HG02642 (cell line): Measurements from ENCODE around the gene C19orf67.
A peak's percentile ranks its signal among the peaks of the same experiment; 100 is the strongest.

Source experiments
- ATAC-seq: cut with Tn5 transposase; IDR thresholded peaks from one replicate; pipeline ENCODE4 v1.9.1; 2021; ENCODE audit warnings: mild to moderate bottlenecking; ENCODE audit not compliant: unreplicated experiment, poor library complexity

The C19orf67 gene

DNA sequence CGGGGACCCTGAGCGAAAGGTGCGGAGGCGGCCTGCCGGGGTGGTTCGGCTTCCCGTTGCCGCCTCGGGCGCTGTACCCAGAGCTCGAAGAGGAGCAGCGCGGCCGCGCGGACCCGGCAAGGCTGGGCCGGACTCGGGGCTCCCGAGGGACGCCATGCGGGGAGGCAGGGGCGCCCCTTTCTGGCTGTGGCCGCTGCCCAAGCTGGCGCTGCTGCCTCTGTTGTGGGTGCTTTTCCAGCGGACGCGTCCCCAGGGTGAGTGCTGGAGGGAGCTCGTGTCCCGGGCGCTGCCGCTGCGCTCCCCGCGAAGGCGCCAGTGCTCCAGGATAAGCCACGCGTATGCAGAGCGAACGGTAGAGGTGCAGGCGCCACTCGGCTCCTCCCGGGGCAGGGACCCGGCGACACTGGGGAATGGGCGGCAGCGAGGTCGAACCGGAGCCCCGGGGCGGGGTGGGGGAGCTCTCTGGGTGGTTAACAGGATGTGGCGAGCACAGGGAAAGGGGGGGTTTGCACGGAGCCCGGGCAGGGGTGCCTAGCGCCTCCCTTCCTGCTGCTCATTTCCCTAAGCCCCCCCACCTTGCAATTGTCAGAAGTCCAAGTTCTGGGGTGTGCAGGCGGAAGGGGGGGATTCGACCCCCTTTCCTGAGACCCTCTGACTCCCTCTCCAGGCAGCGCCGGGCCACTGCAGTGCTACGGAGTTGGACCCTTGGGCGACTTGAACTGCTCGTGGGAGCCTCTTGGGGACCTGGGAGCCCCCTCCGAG lies 53.7 kb downstream of the C19orf67 start, which contains the start of gene IL27RA:
TSS of gene IL27RA (plus strand) at position 44 of the 762 bp plus-strand sequence. CDS start at position 155, 111 bp downstream.
- ATAC-seq = peak; percentile 65
